Measurements from ENCODE around the gene FBXL4.

- TF ChIP-seq CTCF (IDR thresholded peaks at IDR 0.05; ENCODE audit: poor library complexity, severe bottlenecking) (no peak), POLR2AphosphoS5 (IDR thresholded peaks at IDR 0.05) (no peak), SMC3 (conservative IDR thresholded peaks at IDR 0.05; ENCODE audit: poor library complexity) (no peak)
- TF ChIP-seq, protein P1, sequence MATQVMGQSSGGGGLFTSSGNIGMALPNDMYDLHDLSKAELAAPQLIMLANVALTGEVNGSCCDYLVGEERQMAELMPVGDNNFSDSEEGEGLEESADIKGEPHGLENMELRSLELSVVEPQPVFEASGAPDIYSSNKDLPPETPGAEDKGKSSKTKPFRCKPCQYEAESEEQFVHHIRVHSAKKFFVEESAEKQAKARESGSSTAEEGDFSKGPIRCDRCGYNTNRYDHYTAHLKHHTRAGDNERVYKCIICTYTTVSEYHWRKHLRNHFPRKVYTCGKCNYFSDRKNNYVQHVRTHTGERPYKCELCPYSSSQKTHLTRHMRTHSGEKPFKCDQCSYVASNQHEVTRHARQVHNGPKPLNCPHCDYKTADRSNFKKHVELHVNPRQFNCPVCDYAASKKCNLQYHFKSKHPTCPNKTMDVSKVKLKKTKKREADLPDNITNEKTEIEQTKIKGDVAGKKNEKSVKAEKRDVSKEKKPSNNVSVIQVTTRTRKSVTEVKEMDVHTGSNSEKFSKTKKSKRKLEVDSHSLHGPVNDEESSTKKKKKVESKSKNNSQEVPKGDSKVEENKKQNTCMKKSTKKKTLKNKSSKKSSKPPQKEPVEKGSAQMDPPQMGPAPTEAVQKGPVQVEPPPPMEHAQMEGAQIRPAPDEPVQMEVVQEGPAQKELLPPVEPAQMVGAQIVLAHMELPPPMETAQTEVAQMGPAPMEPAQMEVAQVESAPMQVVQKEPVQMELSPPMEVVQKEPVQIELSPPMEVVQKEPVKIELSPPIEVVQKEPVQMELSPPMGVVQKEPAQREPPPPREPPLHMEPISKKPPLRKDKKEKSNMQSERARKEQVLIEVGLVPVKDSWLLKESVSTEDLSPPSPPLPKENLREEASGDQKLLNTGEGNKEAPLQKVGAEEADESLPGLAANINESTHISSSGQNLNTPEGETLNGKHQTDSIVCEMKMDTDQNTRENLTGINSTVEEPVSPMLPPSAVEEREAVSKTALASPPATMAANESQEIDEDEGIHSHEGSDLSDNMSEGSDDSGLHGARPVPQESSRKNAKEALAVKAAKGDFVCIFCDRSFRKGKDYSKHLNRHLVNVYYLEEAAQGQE (IDR thresholded peaks at IDR 0.05; ENCODE audit: borderline replicate concordance), result no peak
Observed at GRCh38 chr6:98838975-98839374, 108.8 kb downstream of the FBXL4 start.
